ENCODE measurements around the gene YLPM1. TPM values are rescaled to one million over a fixed set of nuclear protein-coding genes. Genes with fewer than 3 reads are reported as not detected.
A peak's percentile ranks its signal among the peaks of the same experiment; 100 is the strongest.

The YLPM1 gene, protein sequence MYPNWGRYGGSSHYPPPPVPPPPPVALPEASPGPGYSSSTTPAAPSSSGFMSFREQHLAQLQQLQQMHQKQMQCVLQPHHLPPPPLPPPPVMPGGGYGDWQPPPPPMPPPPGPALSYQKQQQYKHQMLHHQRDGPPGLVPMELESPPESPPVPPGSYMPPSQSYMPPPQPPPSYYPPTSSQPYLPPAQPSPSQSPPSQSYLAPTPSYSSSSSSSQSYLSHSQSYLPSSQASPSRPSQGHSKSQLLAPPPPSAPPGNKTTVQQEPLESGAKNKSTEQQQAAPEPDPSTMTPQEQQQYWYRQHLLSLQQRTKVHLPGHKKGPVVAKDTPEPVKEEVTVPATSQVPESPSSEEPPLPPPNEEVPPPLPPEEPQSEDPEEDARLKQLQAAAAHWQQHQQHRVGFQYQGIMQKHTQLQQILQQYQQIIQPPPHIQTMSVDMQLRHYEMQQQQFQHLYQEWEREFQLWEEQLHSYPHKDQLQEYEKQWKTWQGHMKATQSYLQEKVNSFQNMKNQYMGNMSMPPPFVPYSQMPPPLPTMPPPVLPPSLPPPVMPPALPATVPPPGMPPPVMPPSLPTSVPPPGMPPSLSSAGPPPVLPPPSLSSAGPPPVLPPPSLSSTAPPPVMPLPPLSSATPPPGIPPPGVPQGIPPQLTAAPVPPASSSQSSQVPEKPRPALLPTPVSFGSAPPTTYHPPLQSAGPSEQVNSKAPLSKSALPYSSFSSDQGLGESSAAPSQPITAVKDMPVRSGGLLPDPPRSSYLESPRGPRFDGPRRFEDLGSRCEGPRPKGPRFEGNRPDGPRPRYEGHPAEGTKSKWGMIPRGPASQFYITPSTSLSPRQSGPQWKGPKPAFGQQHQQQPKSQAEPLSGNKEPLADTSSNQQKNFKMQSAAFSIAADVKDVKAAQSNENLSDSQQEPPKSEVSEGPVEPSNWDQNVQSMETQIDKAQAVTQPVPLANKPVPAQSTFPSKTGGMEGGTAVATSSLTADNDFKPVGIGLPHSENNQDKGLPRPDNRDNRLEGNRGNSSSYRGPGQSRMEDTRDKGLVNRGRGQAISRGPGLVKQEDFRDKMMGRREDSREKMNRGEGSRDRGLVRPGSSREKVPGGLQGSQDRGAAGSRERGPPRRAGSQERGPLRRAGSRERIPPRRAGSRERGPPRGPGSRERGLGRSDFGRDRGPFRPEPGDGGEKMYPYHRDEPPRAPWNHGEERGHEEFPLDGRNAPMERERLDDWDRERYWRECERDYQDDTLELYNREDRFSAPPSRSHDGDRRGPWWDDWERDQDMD (N-terminal part only)
- total RNA-seq (10 to 100 TPM; 23.1 to 48.1 (median 27.7) TPM), polyA plus RNA-seq (10 to 100 TPM; 15.0 to 15.2 TPM)
- long read RNA-seq, donor 1, partial matches to known transcripts: 3 of 4 reads
- long read RNA-seq, donor 1, other reads (novel, unspliced or antisense): 1 of 4 reads
- long read RNA-seq, donor 2, partial matches to known transcripts: 11 of 15 reads
- long read RNA-seq, donor 2, other reads (novel, unspliced or antisense): 4 of 15 reads
- long read RNA-seq, donor 3, partial matches to known transcripts: 9 of 10 reads
- long read RNA-seq, donor 3, other reads (novel, unspliced or antisense): 0 of 10 reads

DNA sequence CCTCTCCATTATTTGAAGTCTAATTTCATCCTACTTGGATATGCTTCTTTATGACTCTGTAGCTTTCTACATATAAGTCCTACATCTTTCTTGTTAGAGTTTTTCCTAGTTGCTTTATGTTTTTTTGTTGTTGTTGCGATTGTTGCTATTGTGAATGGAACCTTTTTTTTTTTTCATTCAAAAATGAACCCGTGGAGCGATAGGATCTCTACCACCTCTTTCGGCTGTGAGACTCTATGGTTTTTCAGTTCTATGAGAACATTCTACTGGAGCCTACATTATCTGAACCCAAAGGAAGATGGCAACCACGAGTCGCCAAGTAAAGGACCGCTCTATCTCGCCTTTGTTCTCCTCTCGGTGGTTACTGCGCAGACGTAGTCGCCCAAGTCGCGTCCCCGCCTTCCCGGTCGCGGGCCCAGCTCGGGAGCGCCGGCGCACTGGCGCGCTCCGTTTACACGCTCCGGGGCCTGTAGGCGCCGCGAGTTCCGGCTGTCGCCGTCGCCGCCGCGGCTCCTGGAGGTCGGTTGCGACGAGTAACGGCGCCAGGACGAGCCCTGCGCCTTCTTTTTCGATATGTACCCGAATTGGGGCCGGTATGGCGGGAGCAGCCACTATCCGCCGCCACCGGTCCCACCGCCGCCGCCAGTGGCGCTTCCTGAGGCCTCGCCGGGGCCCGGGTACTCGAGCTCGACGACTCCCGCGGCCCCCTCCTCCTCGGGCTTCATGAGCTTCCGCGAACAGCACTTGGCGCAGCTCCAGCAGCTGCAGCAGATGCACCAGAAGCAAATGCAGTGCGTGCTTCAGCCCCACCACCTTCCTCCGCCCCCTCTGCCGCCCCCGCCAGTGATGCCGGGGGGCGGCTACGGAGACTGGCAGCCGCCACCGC is at the start of gene YLPM1:
Gene YLPM1, plus strand, starts transcription at position 400 of the 886 bp plus-strand sequence. Its CDS starts 174 bp downstream, at position 574.
- no peaks in the 10 kb centered on the region for H3K9me3 ChIP-seq
- TF ChIP-seq, protein P1, sequence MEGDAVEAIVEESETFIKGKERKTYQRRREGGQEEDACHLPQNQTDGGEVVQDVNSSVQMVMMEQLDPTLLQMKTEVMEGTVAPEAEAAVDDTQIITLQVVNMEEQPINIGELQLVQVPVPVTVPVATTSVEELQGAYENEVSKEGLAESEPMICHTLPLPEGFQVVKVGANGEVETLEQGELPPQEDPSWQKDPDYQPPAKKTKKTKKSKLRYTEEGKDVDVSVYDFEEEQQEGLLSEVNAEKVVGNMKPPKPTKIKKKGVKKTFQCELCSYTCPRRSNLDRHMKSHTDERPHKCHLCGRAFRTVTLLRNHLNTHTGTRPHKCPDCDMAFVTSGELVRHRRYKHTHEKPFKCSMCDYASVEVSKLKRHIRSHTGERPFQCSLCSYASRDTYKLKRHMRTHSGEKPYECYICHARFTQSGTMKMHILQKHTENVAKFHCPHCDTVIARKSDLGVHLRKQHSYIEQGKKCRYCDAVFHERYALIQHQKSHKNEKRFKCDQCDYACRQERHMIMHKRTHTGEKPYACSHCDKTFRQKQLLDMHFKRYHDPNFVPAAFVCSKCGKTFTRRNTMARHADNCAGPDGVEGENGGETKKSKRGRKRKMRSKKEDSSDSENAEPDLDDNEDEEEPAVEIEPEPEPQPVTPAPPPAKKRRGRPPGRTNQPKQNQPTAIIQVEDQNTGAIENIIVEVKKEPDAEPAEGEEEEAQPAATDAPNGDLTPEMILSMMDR (IDR thresholded peaks at IDR 0.05): peak; percentile 33 to 84 (median 57)
- peak in 1 of 2 donors; percentile 86 for TF ChIP-seq POLR2A (IDR thresholded peaks at IDR 0.05)
- DNase-seq (peak; percentile 92 to 96 (median 94)), ATAC-seq (peak; percentile 97 to 99 (median 99))
- peak within 1 kb of the TSS; percentile 87 to 100 (median 97) for H3K4me3 ChIP-seq
- H3K27ac ChIP-seq: peak within 1 kb of the TSS; percentile 85 to 98 (median 92)
- peaks cover 0 to 45% (median 36%) of the 10 kb centered on the region in 12 donors for H3K4me1 ChIP-seq
- WGBS, 4 donors: 0 to 1% (median 1%) methylated on average over 48 to 76 of the region's 76 CpGs
- intact Hi-C loops (cut with DNase I): loop anchor here in 3 of 10 donors (10.0 kb wide), 1 partner anchor 48 kb away; the partner anchor contains the start of genes AREL1 (in 3 of the 3) and FCF1 (in 3 of the 3)
- no peaks in the 10 kb centered on the region for H3K27me3 ChIP-seq
- H3K36me3 ChIP-seq: peaks cover 0 to 3% (median 0%) of the 10 kb centered on the region in 9 donors

DNA sequence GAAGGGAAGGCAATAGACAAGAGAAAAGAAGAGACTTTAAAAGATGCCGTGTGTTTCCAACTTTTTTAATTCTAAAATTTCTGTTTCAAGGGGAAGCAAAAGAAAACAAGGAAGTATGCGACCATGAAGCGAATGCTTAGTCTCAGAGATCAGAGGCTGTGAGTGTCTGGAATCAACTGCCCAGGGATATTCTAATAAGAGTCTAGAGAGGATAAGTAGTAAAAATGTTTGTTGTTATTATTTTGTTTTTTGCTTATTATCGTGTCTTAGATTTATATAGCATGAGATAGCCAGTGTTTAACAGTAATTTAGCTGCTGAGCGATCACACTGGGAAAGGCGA is 49.8 kb upstream of the YLPM1 start:
- Histone ChIP-seq H3K4me3 (peak overlapping the region; percentile 63 to 95 (median 80)), H3K27me3 (no peaks in the 10 kb centered on the region), H3K4me1 (peaks cover 0 to 41% (median 27%) of the 10 kb centered on the region in 12 donors), H3K36me3 (peaks cover 0 to 39% (median 37%) of the 10 kb centered on the region in 9 donors), H3K9me3 (no peaks in the 10 kb centered on the region), H3K27ac (peak overlapping the region in 11 of 12 donors; percentile 72 to 88 (median 79))
- 9 to 18% (median 11%) methylated on average over 6 of the region's 6 CpGs for WGBS, 4 donors
- intact Hi-C loops (cut with DNase I): loop anchor here in 5 of 10 donors (2.0 to 10.0 kb wide), 3 partner anchors 51 to 105 kb away; partner anchors contain the start of genes LTBP2 (in 3 of the 5) and YLPM1 (in 3 of the 5)
- TF ChIP-seq, protein P1 (IDR thresholded peaks at IDR 0.05): no peak
- no peak for TF ChIP-seq POLR2A (IDR thresholded peaks at IDR 0.05)
- DNase-seq: no peak
- no peak for ATAC-seq

DNA sequence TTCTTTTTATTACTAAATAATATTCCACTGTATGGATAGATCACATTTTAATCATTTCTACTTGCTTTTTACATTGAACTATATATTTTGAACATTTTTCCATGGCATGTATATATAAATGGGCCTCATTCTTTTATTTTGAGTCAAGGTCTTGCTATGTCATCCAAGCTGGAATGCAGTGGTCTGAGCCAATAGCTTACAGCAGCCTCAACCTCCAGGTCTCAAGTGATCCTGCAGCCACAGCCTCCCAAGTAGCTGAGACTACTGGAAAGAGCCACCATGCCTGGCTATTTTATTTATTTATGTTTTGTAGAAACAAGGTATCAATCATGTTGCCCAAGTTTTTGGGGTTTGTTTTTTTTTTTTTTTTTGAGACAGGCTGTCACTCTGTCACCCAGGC is 42.6 kb upstream of the YLPM1 start:
- H3K9me3 ChIP-seq: no peaks in the 10 kb centered on the region
- no peaks in the 10 kb centered on the region for H3K27me3 ChIP-seq
- ATAC-seq (no peak), DNase-seq (no peak)
- TF ChIP-seq, protein P1 (IDR thresholded peaks at IDR 0.05): no peak
- no peak for TF ChIP-seq POLR2A (IDR thresholded peaks at IDR 0.05)
- intact Hi-C loops (cut with DNase I): no loop called here
- no peak overlapping the region for H3K27ac ChIP-seq
- no peaks in the 10 kb centered on the region for H3K4me1 ChIP-seq
- peaks cover 0 to 99% (median 92%) of the 10 kb centered on the region in 9 donors for H3K36me3 ChIP-seq
- H3K4me3 ChIP-seq: no peak overlapping the region
